Measurements from ENCODE around the gene RAI1. TPM values are rescaled to one million over a fixed set of nuclear protein-coding genes. Genes with fewer than 3 reads are reported as not detected.

Gene RAI1
- total and polyA plus RNA-seq, 5 donors from 2014 or later, result 0.80 to 11.4 (median 1.1) TPM

DNA sequence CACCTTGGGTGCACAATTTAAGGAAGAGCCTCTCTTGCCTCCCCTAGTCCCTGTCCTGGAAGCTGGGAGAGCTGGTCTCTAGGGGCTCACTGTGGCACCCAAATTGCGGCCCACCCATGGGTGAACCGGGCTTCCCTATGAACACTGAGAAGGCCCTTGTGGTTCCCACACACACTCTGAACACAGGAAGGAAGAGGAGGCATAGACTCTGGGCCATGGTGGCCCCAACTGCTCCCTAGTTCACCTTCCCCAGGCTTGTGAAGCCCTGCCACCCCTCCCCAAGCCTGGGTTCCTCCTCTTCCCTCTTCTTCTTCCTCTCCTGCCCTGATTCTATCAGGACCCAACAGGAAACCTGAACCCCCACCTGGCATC is 145.1 kb downstream of the RAI1 start:
- H3K4me3 ChIP-seq (ENCODE audit: low read depth, low read length), result no peak overlapping the region
- Mint-ChIP-seq H3K4me1 (peaks cover 0 to 69% (median 44%) of the 10 kb centered on the region in 4 donors), H3K27ac (peak overlapping the region; percentile 71 to 90 (median 79)), H3K4me3 (peak overlapping the region in 3 of 4 donors; percentile 41 to 61 (median 58)), H3K36me3 (no peaks in the 10 kb centered on the region), H3K9me3 (no peaks in the 10 kb centered on the region), H3K27me3 (no peaks in the 10 kb centered on the region)
- H3K36me3 ChIP-seq (ENCODE audit: control insufficient read depth, insufficient read depth, low read length), result no peaks in the 10 kb centered on the region
- no peaks in the 10 kb centered on the region for H3K9me3 ChIP-seq (ENCODE audit: control insufficient read depth in 2 of 2, low read length in 2 of 2)
- H3K27me3 ChIP-seq (ENCODE audit: control insufficient read depth, insufficient read depth, low read length), result no peaks in the 10 kb centered on the region
- peak overlapping the region; percentile 41 for H3K27ac ChIP-seq (ENCODE audit: insufficient read depth, low read length, poor library complexity, severe bottlenecking)
- ATAC-seq (ENCODE audit: low read depth in 2 of 2), result no peak
- no peak for DNase-seq
- H3K4me1 ChIP-seq (ENCODE audit: control insufficient read depth, insufficient read depth, low read length, poor library complexity, severe bottlenecking), result peaks cover 47% of the 10 kb centered on the region

DNA sequence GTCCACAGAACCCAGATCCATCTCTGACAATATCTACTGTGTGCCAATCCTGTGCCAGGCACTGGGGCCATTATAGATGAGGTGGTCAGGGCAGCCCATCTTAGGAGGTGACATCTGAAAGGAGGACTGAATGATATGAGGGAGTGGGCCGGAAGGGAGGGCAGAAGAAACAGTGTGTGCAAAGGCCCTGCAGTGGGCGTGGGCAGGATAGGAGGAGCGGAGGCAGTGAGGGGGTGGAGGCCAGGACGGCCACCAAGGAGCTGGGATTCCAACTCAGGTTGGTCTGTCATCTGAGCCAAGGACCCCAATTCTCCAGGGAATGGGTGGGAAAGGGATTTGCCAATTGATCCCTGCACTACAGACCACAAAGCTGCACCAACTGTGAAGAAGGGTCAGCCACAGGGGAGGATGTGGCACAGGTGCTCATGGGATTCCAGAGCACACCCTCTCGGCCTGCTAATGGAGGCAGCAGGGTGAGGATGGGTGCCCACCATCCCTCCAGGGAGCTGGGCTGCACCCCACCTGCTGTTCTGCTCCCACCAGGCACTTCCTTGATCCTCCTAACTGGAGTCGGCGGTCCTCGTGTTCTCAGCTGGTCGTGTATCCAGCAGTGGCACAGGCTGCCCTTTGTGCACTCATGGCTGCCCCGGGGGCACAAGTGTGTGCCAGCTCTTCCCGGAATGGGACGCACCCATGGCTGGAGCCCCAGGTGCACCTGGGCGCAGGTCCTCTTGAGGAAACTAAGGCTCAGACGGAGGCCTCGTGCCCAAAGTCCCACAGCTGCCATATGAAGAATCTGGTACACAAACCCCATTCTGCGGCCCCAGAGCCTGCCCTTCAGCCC is 145.9 kb downstream of the RAI1 start:
- H3K27me3 ChIP-seq (ENCODE audit: control insufficient read depth, insufficient read depth, low read length), result no peaks in the 10 kb centered on the region
- ATAC-seq (ENCODE audit: low read depth in 2 of 2) (no peak), DNase-seq (no peak)
- no peak overlapping the region for H3K27ac ChIP-seq (ENCODE audit: insufficient read depth, low read length, poor library complexity, severe bottlenecking)
- H3K4me1 ChIP-seq (ENCODE audit: control insufficient read depth, insufficient read depth, low read length, poor library complexity, severe bottlenecking), result peaks cover 43% of the 10 kb centered on the region
- no peaks in the 10 kb centered on the region for H3K36me3 ChIP-seq (ENCODE audit: control insufficient read depth, insufficient read depth, low read length)
- Mint-ChIP-seq H3K9me3 (no peaks in the 10 kb centered on the region), H3K27ac (peak overlapping the region; percentile 71 to 90 (median 79)), H3K36me3 (no peaks in the 10 kb centered on the region), H3K4me3 (peak overlapping the region in 2 of 4 donors; percentile 59 to 61), H3K4me1 (peaks cover 0 to 66% (median 39%) of the 10 kb centered on the region in 4 donors), H3K27me3 (no peaks in the 10 kb centered on the region)
- no peak overlapping the region for H3K4me3 ChIP-seq (ENCODE audit: low read depth, low read length)
- H3K9me3 ChIP-seq (ENCODE audit: control insufficient read depth in 2 of 2, low read length in 2 of 2), result no peaks in the 10 kb centered on the region

DNA sequence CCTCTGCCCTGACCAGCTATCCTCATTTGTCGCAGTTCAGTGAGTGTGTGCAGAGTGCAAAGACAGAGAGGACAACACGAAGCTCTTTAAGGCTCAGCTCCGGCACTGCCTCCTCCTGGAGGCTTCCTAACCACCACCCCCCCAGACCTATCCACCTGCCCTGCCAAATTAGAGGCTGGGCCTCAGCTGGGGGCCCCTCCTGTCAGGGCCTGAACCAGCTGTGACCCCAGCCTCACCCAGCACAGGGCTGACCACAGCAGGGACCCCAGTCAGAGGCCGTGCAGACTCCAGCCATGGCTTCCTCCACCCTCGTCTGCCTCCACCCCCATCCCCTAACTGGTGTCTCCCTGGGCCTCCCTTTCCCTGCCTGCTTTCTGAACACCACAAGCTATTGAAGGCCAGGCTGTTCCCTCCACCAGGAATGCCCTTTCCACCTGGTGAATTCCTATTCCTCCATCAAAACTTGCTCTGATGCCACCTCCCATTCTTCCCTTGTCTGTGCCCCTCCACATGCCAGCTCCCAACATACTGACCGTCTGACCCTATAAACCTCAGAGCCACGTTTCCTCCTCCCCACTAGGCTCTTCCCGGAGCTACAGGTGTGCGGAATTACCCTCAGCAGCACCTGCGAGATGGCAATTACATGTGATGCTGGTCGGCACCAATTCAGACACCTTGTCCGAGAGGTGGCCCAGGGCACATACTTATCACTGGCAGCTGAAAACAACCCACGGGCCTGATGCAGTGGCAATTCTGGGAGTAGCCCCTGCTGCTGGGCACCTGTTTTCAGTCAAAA is 146.8 kb downstream of the RAI1 start:
- H3K4me1 Mint-ChIP-seq, result peaks cover 0 to 62% (median 30%) of the 10 kb centered on the region in 4 donors
- Histone ChIP-seq H3K27ac (ENCODE audit: insufficient read depth, low read length, poor library complexity, severe bottlenecking) (no peak overlapping the region), H3K4me1 (ENCODE audit: control insufficient read depth, insufficient read depth, low read length, poor library complexity, severe bottlenecking) (peaks cover 34% of the 10 kb centered on the region), H3K27me3 (ENCODE audit: control insufficient read depth, insufficient read depth, low read length) (no peaks in the 10 kb centered on the region), H3K4me3 (ENCODE audit: low read depth, low read length) (no peak overlapping the region), H3K36me3 (ENCODE audit: control insufficient read depth, insufficient read depth, low read length) (no peaks in the 10 kb centered on the region), H3K9me3 (ENCODE audit: control insufficient read depth in 2 of 2, low read length in 2 of 2) (no peaks in the 10 kb centered on the region)
- ATAC-seq (ENCODE audit: low read depth in 2 of 2) (no peak), DNase-seq (no peak)
- no peaks in the 10 kb centered on the region for H3K36me3 Mint-ChIP-seq
- H3K27me3 Mint-ChIP-seq, result no peaks in the 10 kb centered on the region
- H3K27ac Mint-ChIP-seq, result peak overlapping the region in 1 of 3 donors; percentile 52
- peak overlapping the region in 3 of 4 donors; percentile 29 to 90 (median 47) for H3K4me3 Mint-ChIP-seq
- no peaks in the 10 kb centered on the region for H3K9me3 Mint-ChIP-seq

DNA sequence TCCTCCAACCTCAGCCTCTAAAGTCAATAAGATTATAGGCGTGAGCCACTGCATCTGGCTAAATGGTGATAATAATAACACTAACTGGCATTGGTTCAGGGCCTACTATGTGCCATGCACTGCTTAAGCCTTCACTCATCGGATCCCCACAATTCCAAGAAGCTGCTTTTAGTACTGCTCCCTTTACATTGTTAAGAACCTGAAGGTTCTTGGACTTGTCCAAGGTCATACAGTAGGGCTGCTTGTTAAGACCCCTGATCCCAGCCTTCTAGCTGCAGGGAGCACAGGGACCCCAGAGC is 149.0 kb downstream of the RAI1 start:
- H3K4me1 Mint-ChIP-seq, result peaks cover 0 to 63% (median 34%) of the 10 kb centered on the region in 4 donors
- no peak for ATAC-seq (ENCODE audit: low read depth in 2 of 2)
- no peaks in the 10 kb centered on the region for H3K36me3 Mint-ChIP-seq
- Histone ChIP-seq H3K36me3 (ENCODE audit: control insufficient read depth, insufficient read depth, low read length) (no peaks in the 10 kb centered on the region), H3K4me3 (ENCODE audit: low read depth, low read length) (no peak overlapping the region), H3K9me3 (ENCODE audit: control insufficient read depth in 2 of 2, low read length in 2 of 2) (no peaks in the 10 kb centered on the region), H3K27me3 (ENCODE audit: control insufficient read depth, insufficient read depth, low read length) (no peaks in the 10 kb centered on the region), H3K4me1 (ENCODE audit: control insufficient read depth, insufficient read depth, low read length, poor library complexity, severe bottlenecking) (peaks cover 31% of the 10 kb centered on the region), H3K27ac (ENCODE audit: insufficient read depth, low read length, poor library complexity, severe bottlenecking) (no peak overlapping the region)
- no peak overlapping the region for H3K27ac Mint-ChIP-seq
- DNase-seq, result no peak
- no peaks in the 10 kb centered on the region for H3K9me3 Mint-ChIP-seq
- no peak overlapping the region for H3K4me3 Mint-ChIP-seq
- H3K27me3 Mint-ChIP-seq, result no peaks in the 10 kb centered on the region

DNA sequence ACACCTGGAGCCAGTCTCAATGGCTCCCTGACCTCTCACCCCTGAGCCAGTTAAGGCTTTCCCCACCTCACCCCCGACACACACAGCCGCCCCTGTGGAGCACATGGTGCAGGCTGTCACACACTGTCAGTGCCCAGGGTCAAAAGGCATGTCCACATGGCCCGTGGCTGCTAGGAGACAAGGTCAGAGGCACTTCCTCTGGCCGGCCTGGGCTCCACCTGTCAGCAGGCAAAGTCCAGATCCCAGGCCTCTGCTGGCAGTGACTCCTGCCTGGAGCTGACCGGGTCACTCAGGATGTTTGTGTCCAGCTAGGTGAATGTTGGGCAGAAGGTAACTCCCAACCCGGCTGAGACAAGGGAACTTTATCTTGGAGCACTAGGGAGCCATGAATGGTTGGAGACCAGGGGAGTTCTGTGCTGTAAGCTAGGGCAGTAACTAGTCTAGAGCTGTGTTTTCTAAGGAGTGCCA is 149.5 kb downstream of the RAI1 start:
- ATAC-seq (ENCODE audit: low read depth in 2 of 2) (no peak), DNase-seq (no peak)
- H3K27me3 ChIP-seq (ENCODE audit: control insufficient read depth, insufficient read depth, low read length), result no peaks in the 10 kb centered on the region
- Mint-ChIP-seq H3K4me3 (peak overlapping the region in 1 of 4 donors; percentile 43), H3K27me3 (no peaks in the 10 kb centered on the region), H3K36me3 (no peaks in the 10 kb centered on the region), H3K4me1 (peaks cover 0 to 66% (median 36%) of the 10 kb centered on the region in 4 donors), H3K27ac (peak overlapping the region in 1 of 3 donors; percentile 56), H3K9me3 (no peaks in the 10 kb centered on the region)
- peaks cover 31% of the 10 kb centered on the region for H3K4me1 ChIP-seq (ENCODE audit: control insufficient read depth, insufficient read depth, low read length, poor library complexity, severe bottlenecking)
- H3K36me3 ChIP-seq (ENCODE audit: control insufficient read depth, insufficient read depth, low read length), result no peaks in the 10 kb centered on the region
- H3K27ac ChIP-seq (ENCODE audit: insufficient read depth, low read length, poor library complexity, severe bottlenecking), result no peak overlapping the region
- no peaks in the 10 kb centered on the region for H3K9me3 ChIP-seq (ENCODE audit: control insufficient read depth in 2 of 2, low read length in 2 of 2)
- no peak overlapping the region for H3K4me3 ChIP-seq (ENCODE audit: low read depth, low read length)

DNA sequence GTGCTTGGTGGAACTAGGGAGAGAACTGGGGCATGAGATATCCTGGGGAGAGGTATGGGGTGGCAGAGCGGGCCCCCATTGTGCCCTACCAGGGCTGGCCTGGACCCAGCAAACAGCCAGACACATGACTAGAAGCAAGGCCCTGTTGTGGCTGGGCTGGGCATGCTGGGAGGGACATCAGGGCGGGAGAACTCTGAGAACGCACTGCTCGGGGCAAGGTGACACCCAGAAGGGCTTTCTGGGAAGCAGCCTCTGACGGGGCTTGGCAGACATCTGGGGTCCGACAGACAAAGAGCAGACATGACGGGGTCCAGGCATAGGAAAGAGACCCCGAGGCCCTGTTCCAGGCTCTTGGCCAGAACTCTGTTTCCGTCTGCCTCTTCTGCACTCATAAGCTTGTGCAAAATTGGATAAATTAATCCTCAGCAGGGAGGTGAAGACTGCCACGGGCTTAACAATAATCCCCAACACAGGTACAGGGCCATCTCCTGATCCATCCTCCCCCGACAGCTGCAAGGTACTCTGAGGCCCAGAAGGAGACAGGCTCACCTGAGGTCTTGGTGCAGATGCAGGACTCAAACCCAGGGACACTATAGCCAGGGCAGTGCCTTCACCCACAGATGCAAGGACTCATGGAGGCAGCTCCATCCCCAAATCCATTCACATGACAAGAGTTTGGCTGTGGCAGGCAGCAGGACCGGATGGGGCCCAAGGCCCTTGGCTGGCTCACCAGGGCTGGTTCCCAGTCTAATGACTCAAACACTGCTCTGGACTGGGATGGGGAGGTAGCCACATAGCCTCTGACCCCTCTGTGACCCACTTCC is 150.2 kb downstream of the RAI1 start:
- peaks cover 32% of the 10 kb centered on the region for H3K4me1 ChIP-seq (ENCODE audit: control insufficient read depth, insufficient read depth, low read length, poor library complexity, severe bottlenecking)
- H3K9me3 Mint-ChIP-seq, result no peaks in the 10 kb centered on the region
- H3K36me3 Mint-ChIP-seq, result no peaks in the 10 kb centered on the region
- no peaks in the 10 kb centered on the region for H3K27me3 Mint-ChIP-seq
- H3K9me3 ChIP-seq (ENCODE audit: control insufficient read depth in 2 of 2, low read length in 2 of 2), result no peaks in the 10 kb centered on the region
- H3K27me3 ChIP-seq (ENCODE audit: control insufficient read depth, insufficient read depth, low read length), result no peaks in the 10 kb centered on the region
- no peaks in the 10 kb centered on the region for H3K36me3 ChIP-seq (ENCODE audit: control insufficient read depth, insufficient read depth, low read length)
- H3K27ac ChIP-seq (ENCODE audit: insufficient read depth, low read length, poor library complexity, severe bottlenecking), result no peak overlapping the region
- H3K27ac Mint-ChIP-seq, result peak overlapping the region in 2 of 3 donors; percentile 46 to 56
- no peak overlapping the region for H3K4me3 ChIP-seq (ENCODE audit: low read depth, low read length)
- ATAC-seq (ENCODE audit: low read depth in 2 of 2), result no peak
- DNase-seq, result no peak
- peak overlapping the region in 1 of 4 donors; percentile 43 for H3K4me3 Mint-ChIP-seq
- peaks cover 0 to 63% (median 34%) of the 10 kb centered on the region in 4 donors for H3K4me1 Mint-ChIP-seq

DNA sequence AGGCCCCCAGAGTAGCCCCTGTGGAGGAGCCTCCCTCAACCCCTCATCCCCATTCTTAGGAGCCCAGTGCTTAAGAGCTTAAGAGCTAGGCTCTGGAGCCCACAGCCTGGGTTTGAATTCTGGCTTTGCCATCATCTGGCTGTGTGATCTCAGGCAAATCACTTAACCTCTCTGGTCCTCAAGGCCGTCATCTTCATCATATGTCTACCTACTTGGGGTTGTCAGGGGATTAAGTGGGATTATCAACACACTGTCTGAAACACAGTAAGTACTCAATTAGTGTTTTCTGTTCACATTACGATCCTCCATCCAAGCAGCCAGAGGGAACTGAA is 150.7 kb downstream of the RAI1 start:
- H3K4me1 ChIP-seq (ENCODE audit: control insufficient read depth, insufficient read depth, low read length, poor library complexity, severe bottlenecking), result peaks cover 33% of the 10 kb centered on the region
- no peak for DNase-seq
- Mint-ChIP-seq H3K9me3 (no peaks in the 10 kb centered on the region), H3K4me3 (peak overlapping the region in 1 of 4 donors; percentile 35), H3K36me3 (no peaks in the 10 kb centered on the region), H3K4me1 (peaks cover 0 to 59% (median 29%) of the 10 kb centered on the region in 4 donors), H3K27ac (no peak overlapping the region), H3K27me3 (no peaks in the 10 kb centered on the region)
- H3K27me3 ChIP-seq (ENCODE audit: control insufficient read depth, insufficient read depth, low read length), result no peaks in the 10 kb centered on the region
- H3K36me3 ChIP-seq (ENCODE audit: control insufficient read depth, insufficient read depth, low read length), result no peaks in the 10 kb centered on the region
- no peak overlapping the region for H3K4me3 ChIP-seq (ENCODE audit: low read depth, low read length)
- no peak overlapping the region for H3K27ac ChIP-seq (ENCODE audit: insufficient read depth, low read length, poor library complexity, severe bottlenecking)
- H3K9me3 ChIP-seq (ENCODE audit: control insufficient read depth in 2 of 2, low read length in 2 of 2), result no peaks in the 10 kb centered on the region
- no peak for ATAC-seq (ENCODE audit: low read depth in 2 of 2)

Measured in CD4-positive, CD25-positive, alpha-beta regulatory T cell (primary cell).